ENCODE results near the gene SEMA4D.

The SEMA4D gene

GRCh38 chr9:89437772-89438171 lies 60.1 kb downstream of the SEMA4D start:
- H3K4me3 ChIP-seq (replicated peaks; ENCODE audit: insufficient read depth, low read length): no peak overlapping the region
- no peak overlapping the region for H3K27ac ChIP-seq (replicated peaks)
- peak in 1 of 2 experiments; percentile 31 for DNase-seq (ENCODE audit: low read depth in 1 of 2, low spot score in 1 of 2)
- TF ChIP-seq POLR2AphosphoS5 (IDR thresholded peaks at IDR 0.05; ENCODE audit: low read depth) (no peak), REST (IDR thresholded peaks at IDR 0.05; ENCODE audit: insufficient replicate concordance, low read depth) (no peak), SPI1 (IDR thresholded peaks at IDR 0.05; ENCODE audit: borderline replicate concordance, low read depth) (no peak), GABPA (IDR thresholded peaks at IDR 0.05; ENCODE audit: low read depth) (no peak)
- TF ChIP-seq, protein P1, sequence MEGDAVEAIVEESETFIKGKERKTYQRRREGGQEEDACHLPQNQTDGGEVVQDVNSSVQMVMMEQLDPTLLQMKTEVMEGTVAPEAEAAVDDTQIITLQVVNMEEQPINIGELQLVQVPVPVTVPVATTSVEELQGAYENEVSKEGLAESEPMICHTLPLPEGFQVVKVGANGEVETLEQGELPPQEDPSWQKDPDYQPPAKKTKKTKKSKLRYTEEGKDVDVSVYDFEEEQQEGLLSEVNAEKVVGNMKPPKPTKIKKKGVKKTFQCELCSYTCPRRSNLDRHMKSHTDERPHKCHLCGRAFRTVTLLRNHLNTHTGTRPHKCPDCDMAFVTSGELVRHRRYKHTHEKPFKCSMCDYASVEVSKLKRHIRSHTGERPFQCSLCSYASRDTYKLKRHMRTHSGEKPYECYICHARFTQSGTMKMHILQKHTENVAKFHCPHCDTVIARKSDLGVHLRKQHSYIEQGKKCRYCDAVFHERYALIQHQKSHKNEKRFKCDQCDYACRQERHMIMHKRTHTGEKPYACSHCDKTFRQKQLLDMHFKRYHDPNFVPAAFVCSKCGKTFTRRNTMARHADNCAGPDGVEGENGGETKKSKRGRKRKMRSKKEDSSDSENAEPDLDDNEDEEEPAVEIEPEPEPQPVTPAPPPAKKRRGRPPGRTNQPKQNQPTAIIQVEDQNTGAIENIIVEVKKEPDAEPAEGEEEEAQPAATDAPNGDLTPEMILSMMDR (IDR thresholded peaks at IDR 0.05; ENCODE audit: insufficient read depth, low read length): no peak
- H3K27me3 ChIP-seq (ENCODE audit: insufficient read depth, poor library complexity, severe bottlenecking): no peaks in the 10 kb centered on the region

GRCh38 chr9:89436963-89437625 lies 60.8 kb downstream of the SEMA4D start:
- Histone ChIP-seq H3K27me3 (ENCODE audit: insufficient read depth, poor library complexity, severe bottlenecking) (no peaks in the 10 kb centered on the region), H3K27ac (replicated peaks) (no peak overlapping the region; the same call in 1 of the 2 replicates), H3K4me3 (replicated peaks; ENCODE audit: insufficient read depth, low read length) (no peak overlapping the region)
- peak; percentile 81 to 87 for DNase-seq (ENCODE audit: low read depth in 1 of 2, low spot score in 1 of 2)
- TF ChIP-seq, protein P1 (IDR thresholded peaks at IDR 0.05; ENCODE audit: insufficient read depth, low read length): no peak
- peak; percentile 80 for TF ChIP-seq POLR2AphosphoS5 (IDR thresholded peaks at IDR 0.05; ENCODE audit: low read depth)
- peak; percentile 32; the same call in 1 of the 2 replicates for TF ChIP-seq SPI1 (IDR thresholded peaks at IDR 0.05; ENCODE audit: borderline replicate concordance, low read depth)
- TF ChIP-seq REST (IDR thresholded peaks at IDR 0.05; ENCODE audit: insufficient replicate concordance, low read depth): no peak

DNA sequence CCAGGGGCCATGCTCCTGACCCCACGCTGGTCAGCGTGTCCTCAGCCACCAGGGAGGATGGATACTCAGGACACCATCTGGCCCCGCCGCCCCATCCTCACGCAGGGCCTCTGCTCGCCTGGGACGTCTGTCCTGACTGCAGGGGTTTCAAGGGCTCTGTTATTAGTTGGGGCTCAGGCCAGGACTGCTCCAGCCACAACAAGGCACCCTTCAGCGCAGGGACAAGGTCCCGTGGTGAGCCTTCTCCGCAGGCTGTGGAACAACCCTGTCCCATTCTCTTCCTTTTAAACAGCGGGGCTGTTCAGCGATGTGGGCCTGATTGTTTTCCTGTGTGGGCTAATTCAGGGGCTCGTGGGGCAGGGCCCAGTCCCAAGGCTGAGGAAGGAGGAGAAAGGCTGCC lies 61.6 kb downstream of the SEMA4D start:
- Histone ChIP-seq H3K27ac (replicated peaks) (no peak overlapping the region), H3K27me3 (ENCODE audit: insufficient read depth, poor library complexity, severe bottlenecking) (no peaks in the 10 kb centered on the region), H3K4me3 (replicated peaks; ENCODE audit: insufficient read depth, low read length) (no peak overlapping the region)
- no peak for DNase-seq (ENCODE audit: low read depth in 1 of 2, low spot score in 1 of 2)
- TF ChIP-seq POLR2AphosphoS5 (IDR thresholded peaks at IDR 0.05; ENCODE audit: low read depth) (no peak), REST (IDR thresholded peaks at IDR 0.05; ENCODE audit: insufficient replicate concordance, low read depth) (no peak), SPI1 (IDR thresholded peaks at IDR 0.05; ENCODE audit: borderline replicate concordance, low read depth) (no peak), GABPA (IDR thresholded peaks at IDR 0.05; ENCODE audit: low read depth) (no peak)
- TF ChIP-seq, protein P1 (IDR thresholded peaks at IDR 0.05; ENCODE audit: insufficient read depth, low read length): no peak

Measured in HL-60 (cell line).